IPS-18a (cell line): ENCODE data around the gene RTKN2.

Experiments used
- H3K27ac ChIP-seq: one replicate; pipeline ENCODE4 v1.5.1; 2013; ENCODE audit warnings: low read length
- H3K27me3 ChIP-seq: one replicate; pipeline ENCODE4 v1.6.1; 2013; ENCODE audit warnings: mild to moderate bottlenecking, low read length; ENCODE audit not compliant: control insufficient read depth, insufficient read depth
- H3K36me3 ChIP-seq: one replicate; pipeline ENCODE4 v1.6.1; 2013; ENCODE audit warnings: low read depth, low read length; ENCODE audit not compliant: control insufficient read depth
- H3K4me1 ChIP-seq: one replicate; pipeline ENCODE4 v1.6.1; 2013; ENCODE audit warnings: low read depth, low read length; ENCODE audit not compliant: control insufficient read depth
- H3K4me3 ChIP-seq: one replicate; pipeline ENCODE4 v1.5.1; 2013; ENCODE audit warnings: low read length
- H3K9ac ChIP-seq: one replicate; pipeline ENCODE4 v1.6.1; 2013; ENCODE audit warnings: mild to moderate bottlenecking, low read length, moderate library complexity
- H3K9me3 ChIP-seq: one replicate; pipeline ENCODE4 v1.6.1; 2013; ENCODE audit warnings: low read depth, low read length; ENCODE audit not compliant: control insufficient read depth

RTKN2 gene

DNA sequence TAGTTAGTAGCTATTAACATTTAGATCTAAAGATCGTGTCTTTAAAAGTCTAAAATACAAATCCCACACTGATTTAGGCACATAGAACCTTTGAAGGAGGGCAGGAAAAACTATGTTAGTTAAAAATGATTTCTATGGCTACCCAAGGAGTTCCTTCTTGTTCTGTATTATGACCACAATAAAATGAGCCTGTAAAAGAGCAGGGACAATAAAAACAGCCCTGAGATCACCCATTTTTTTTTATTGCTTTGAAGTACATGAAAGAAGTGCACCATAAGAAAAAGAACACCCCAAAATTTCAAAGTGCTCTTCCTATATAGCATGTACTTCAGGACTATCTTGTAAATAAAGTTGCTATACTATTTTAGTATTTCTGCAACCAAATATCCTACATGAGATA lies 29.8 kb downstream of the RTKN2 start:
- H3K4me3 ChIP-seq = no peak overlapping the region
- H3K27me3 ChIP-seq = no peaks in the 10 kb centered on the region
- H3K9ac ChIP-seq = no peak overlapping the region
- no peak overlapping the region for H3K27ac ChIP-seq
- H3K4me1 ChIP-seq = peaks cover 8% of the 10 kb centered on the region
- peaks cover 4% of the 10 kb centered on the region for H3K36me3 ChIP-seq
- H3K9me3 ChIP-seq = no peaks in the 10 kb centered on the region

DNA sequence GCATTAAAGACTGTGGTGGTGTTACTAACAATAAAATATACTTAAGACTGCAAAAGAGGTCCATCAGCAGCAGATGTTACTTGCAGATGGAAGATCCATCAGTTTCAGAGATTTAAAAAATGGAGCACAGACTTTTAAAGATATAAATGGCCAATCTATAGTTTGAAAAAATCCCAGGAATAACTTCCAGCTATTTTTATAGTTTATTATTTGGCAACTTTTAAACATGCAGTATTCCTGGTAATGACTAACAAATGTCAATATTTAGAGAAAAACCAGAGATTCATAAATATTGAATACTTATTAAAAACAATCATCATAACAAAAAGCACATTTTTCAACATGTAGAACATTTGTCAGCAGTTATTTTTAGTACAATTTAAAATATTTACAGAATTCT lies 30.7 kb downstream of the RTKN2 start:
- H3K27ac ChIP-seq = no peak overlapping the region
- peaks cover 4% of the 10 kb centered on the region for H3K36me3 ChIP-seq
- H3K4me1 ChIP-seq = peaks cover 8% of the 10 kb centered on the region
- no peak overlapping the region for H3K9ac ChIP-seq
- H3K27me3 ChIP-seq = no peaks in the 10 kb centered on the region
- no peaks in the 10 kb centered on the region for H3K9me3 ChIP-seq
- H3K4me3 ChIP-seq = no peak overlapping the region

GRCh38 chr10:62237506-62237905 lies 31.1 kb downstream of the RTKN2 start:
- Histone ChIP-seq H3K4me1 (peaks cover 8% of the 10 kb centered on the region), H3K9ac (no peak overlapping the region), H3K9me3 (no peaks in the 10 kb centered on the region), H3K27me3 (no peaks in the 10 kb centered on the region), H3K27ac (no peak overlapping the region), H3K36me3 (peaks cover 4% of the 10 kb centered on the region), H3K4me3 (no peak overlapping the region)

- H3K27ac ChIP-seq = no peak overlapping the region
- no peaks in the 10 kb centered on the region for H3K27me3 ChIP-seq
- H3K4me1 ChIP-seq = peaks cover 8% of the 10 kb centered on the region
- H3K9ac ChIP-seq = no peak overlapping the region
- H3K9me3 ChIP-seq = no peaks in the 10 kb centered on the region
- no peak overlapping the region for H3K4me3 ChIP-seq
- peaks cover 8% of the 10 kb centered on the region for H3K36me3 ChIP-seq
Observed at GRCh38 chr10:62234077-62234605, 34.5 kb downstream of the RTKN2 start.

- H3K9ac ChIP-seq = no peak overlapping the region
- no peak overlapping the region for H3K27ac ChIP-seq
- H3K9me3 ChIP-seq = no peaks in the 10 kb centered on the region
- peaks cover 8% of the 10 kb centered on the region for H3K4me1 ChIP-seq
- no peaks in the 10 kb centered on the region for H3K27me3 ChIP-seq
- H3K36me3 ChIP-seq = peaks cover 8% of the 10 kb centered on the region
- H3K4me3 ChIP-seq = no peak overlapping the region
Observed at GRCh38 chr10:62233356-62234076, 35.1 kb downstream of the RTKN2 start.

GRCh38 chr10:62231805-62232204 lies 36.8 kb downstream of the RTKN2 start:
- H3K9me3 ChIP-seq = no peaks in the 10 kb centered on the region
- no peak overlapping the region for H3K4me3 ChIP-seq
- H3K4me1 ChIP-seq = no peaks in the 10 kb centered on the region
- no peak overlapping the region for H3K27ac ChIP-seq
- peaks cover 8% of the 10 kb centered on the region for H3K36me3 ChIP-seq
- H3K27me3 ChIP-seq = no peaks in the 10 kb centered on the region
- no peak overlapping the region for H3K9ac ChIP-seq

DNA sequence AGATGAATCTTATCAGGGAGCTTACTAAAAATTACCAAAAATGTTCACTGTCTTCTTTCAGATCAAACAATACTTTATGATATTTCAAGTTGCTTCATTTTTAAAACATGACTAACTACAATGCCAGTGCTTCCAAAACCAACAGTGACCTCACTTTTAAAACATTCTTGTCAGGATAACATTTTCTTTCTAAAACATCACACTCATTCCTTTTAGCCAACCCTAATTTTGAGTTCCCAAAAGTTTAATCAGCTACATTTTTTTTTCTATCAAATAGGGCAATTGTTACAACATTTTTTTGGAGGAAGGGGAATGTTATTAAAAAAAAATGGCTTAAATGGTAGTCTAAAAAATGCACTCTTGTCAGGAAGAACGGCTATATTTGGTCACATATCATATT lies 37.3 kb downstream of the RTKN2 start:
- H3K27ac ChIP-seq = no peak overlapping the region
- no peaks in the 10 kb centered on the region for H3K27me3 ChIP-seq
- H3K9ac ChIP-seq = no peak overlapping the region
- no peaks in the 10 kb centered on the region for H3K4me1 ChIP-seq
- H3K9me3 ChIP-seq = no peaks in the 10 kb centered on the region
- H3K4me3 ChIP-seq = no peak overlapping the region
- H3K36me3 ChIP-seq = peaks cover 8% of the 10 kb centered on the region

- H3K27me3 ChIP-seq = no peaks in the 10 kb centered on the region
- H3K9me3 ChIP-seq = no peaks in the 10 kb centered on the region
- no peaks in the 10 kb centered on the region for H3K4me1 ChIP-seq
- no peak overlapping the region for H3K27ac ChIP-seq
- no peak overlapping the region for H3K4me3 ChIP-seq
- no peak overlapping the region for H3K9ac ChIP-seq
- H3K36me3 ChIP-seq = peaks cover 3% of the 10 kb centered on the region
Observed at GRCh38 chr10:62230344-62231121, 38.1 kb downstream of the RTKN2 start.

DNA sequence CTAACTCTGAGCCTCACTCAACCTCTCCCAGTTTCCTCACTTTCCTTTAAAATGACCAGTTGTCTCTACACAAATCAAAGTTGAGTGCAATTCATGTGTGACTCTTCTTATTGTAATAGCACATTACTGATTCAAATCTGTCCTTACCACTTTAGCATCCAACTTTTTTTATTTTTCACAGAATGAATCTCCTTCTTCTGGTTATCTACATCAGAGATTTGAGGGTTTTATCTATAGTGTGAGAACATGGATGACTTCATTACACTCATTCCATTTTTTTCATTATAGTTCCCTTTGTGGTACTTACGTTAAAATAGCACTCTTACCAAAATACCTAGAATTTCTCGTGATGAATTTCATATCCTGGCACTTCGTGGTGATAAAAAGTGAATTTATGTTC lies 43.3 kb downstream of the RTKN2 start:
- H3K27me3 ChIP-seq = no peaks in the 10 kb centered on the region

GRCh38 chr10:62224606-62225005 lies 44.0 kb downstream of the RTKN2 start:
- Histone ChIP-seq H3K9me3 (no peaks in the 10 kb centered on the region), H3K27me3 (no peaks in the 10 kb centered on the region), H3K27ac (no peak overlapping the region), H3K4me3 (no peak overlapping the region), H3K4me1 (no peaks in the 10 kb centered on the region), H3K36me3 (no peaks in the 10 kb centered on the region), H3K9ac (no peak overlapping the region)

More for the DNA sequence above, 43.3 kb downstream of the RTKN2 start:
- Histone ChIP-seq H3K4me1 (no peaks in the 10 kb centered on the region), H3K9ac (no peak overlapping the region), H3K4me3 (no peak overlapping the region), H3K27ac (no peak overlapping the region), H3K36me3 (no peaks in the 10 kb centered on the region), H3K9me3 (no peaks in the 10 kb centered on the region)

DNA sequence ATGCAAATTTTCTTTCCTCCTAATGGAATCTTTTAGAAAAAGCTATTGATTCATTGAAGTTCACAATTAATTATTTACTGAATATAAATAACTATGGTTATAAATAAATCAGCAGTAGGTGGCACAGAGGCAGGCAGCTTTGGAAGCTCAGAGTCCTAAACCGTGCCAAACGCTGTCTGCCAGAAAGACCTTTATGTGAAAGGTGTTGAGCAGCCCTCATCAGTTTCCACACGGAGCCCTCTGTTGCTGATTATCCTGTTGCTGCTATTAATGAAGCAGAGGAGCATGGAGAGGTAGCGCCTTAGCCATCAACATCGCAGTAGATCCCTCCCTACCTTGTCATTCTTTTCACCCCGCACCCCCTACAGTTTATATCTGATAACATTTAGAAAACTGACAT lies 51.0 kb downstream of the RTKN2 start:
- no peaks in the 10 kb centered on the region for H3K4me1 ChIP-seq
- no peaks in the 10 kb centered on the region for H3K9me3 ChIP-seq
- H3K36me3 ChIP-seq = no peaks in the 10 kb centered on the region
- no peak overlapping the region for H3K4me3 ChIP-seq
- H3K27me3 ChIP-seq = no peaks in the 10 kb centered on the region
- H3K9ac ChIP-seq = no peak overlapping the region
- no peak overlapping the region for H3K27ac ChIP-seq
